SKM-1 (cell line): Measurements from ENCODE around the gene FGF13.

ENCODE experiments used
- DNase-seq: peaks from one replicate; lab custom pipeline; 2025; ENCODE audit not compliant: unreplicated experiment; lab: John Stamatoyannopoulos, UW

Gene FGF13

GRCh38 chrX:138664466-138664865, 47.1 kb downstream of the FGF13 start:
- no peak for DNase-seq

- DNase-seq = no peak
Observed at GRCh38 chrX:138664016-138664415, 47.5 kb downstream of the FGF13 start.

DNA sequence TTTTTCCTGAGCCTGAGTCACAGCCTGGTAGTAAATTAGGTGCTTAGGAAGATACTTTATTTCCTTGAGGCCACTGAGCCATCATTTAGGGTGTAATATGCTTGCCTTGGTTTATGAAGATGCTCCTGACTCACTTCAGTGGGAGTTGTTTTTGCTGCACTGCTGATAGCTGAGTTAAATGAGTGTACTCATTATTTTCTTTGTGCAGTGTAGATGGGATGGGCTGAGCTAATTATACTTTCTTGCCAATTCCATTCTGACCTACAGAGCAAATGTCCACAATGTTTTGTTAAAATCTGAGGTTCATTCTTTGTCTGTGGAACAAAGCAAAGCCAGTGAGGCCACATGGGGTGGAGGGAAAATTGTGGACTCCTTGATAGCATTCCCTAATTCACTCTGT, 60.0 kb downstream of the FGF13 start:
- DNase-seq = no peak

GRCh38 chrX:138648568-138648967, 62.9 kb downstream of the FGF13 start:
- no peak for DNase-seq

DNA sequence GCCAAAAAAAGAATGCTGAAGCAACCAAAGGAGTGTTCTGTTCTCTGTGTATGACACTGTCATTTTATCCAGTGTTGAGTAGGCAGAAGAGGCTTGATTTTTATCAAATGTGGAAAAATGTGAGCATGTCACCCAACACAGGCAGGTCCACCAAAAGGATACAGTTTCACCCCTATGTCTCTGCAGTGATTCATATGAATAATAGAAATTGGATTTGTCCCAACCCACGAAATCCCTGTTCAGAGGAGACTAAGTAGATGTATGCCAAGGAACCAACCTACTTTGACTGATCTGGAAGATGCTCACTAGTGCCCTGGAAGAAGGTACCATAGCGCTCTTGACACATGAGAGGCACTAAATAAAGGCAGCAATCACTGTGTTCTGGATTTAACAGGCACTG, 72.5 kb downstream of the FGF13 start:
- no peak for DNase-seq
